HG03045 (cell line): ENCODE measurements around the gene TEX35.
"Not testable (repeated sequence)": the region's sequence is repeated elsewhere in the genome, so short reads cannot be mapped to it uniquely, and the experiment has no call there.

ENCODE experiments used
- ATAC-seq: cut with Tn5 transposase; IDR thresholded peaks from one replicate; pipeline ENCODE4 v1.9.1; 2021; ENCODE audit warnings: mild to moderate bottlenecking, moderate library complexity; ENCODE audit not compliant: unreplicated experiment

Gene TEX35

GRCh38 chr1:178540646-178541045 is 27.7 kb downstream of the TEX35 start:
- ATAC-seq: no peak

- ATAC-seq: no peak
Observed at GRCh38 chr1:178541379-178541778, 28.5 kb downstream of the TEX35 start.

- ATAC-seq: peak; percentile 55
Observed at GRCh38 chr1:178541829-178542553, 29.1 kb downstream of the TEX35 start.

- ATAC-seq: peak; percentile 72
Observed at GRCh38 chr1:178542554-178543289, 29.8 kb downstream of the TEX35 start.

- peak; percentile 37 for ATAC-seq
Observed at GRCh38 chr1:178543290-178543607, 30.3 kb downstream of the TEX35 start.

GRCh38 chr1:178544531-178544930 is 31.6 kb downstream of the TEX35 start:
- no peak for ATAC-seq

- ATAC-seq: no peak
Observed at GRCh38 chr1:178548108-178548507, 35.2 kb downstream of the TEX35 start.

- no peak for ATAC-seq
Observed at GRCh38 chr1:178551307-178551706, 38.4 kb downstream of the TEX35 start.

- no peak for ATAC-seq
Observed at GRCh38 chr1:178551940-178552339, 39.0 kb downstream of the TEX35 start.

- no peak for ATAC-seq
Observed at GRCh38 chr1:178552856-178553255, 39.9 kb downstream of the TEX35 start.

- not testable (repeated sequence) for ATAC-seq
Observed at GRCh38 chr1:178554351-178554750, 41.4 kb downstream of the TEX35 start.

GRCh38 chr1:178555613-178556012 is 42.7 kb downstream of the TEX35 start:
- not testable (repeated sequence) for ATAC-seq

- not testable (repeated sequence) for ATAC-seq
Observed at GRCh38 chr1:178558816-178559215, 45.9 kb downstream of the TEX35 start.

- no peak for ATAC-seq
Observed at GRCh38 chr1:178560871-178561376, 48.0 kb downstream of the TEX35 start.

GRCh38 chr1:178563099-178563820 is 50.4 kb downstream of the TEX35 start:
- ATAC-seq: no peak

- ATAC-seq: no peak
Observed at GRCh38 chr1:178564086-178564782, 51.3 kb downstream of the TEX35 start.

- ATAC-seq: no peak
Observed at GRCh38 chr1:178564783-178565180, 51.9 kb downstream of the TEX35 start.

GRCh38 chr1:178565586-178565985 is 52.7 kb downstream of the TEX35 start:
- no peak for ATAC-seq

GRCh38 chr1:178566187-178566586 is 53.3 kb downstream of the TEX35 start:
- peak; percentile 98 for ATAC-seq

GRCh38 chr1:178571807-178572206 is 58.9 kb downstream of the TEX35 start:
- ATAC-seq: no peak
